KMS-11 (cell line): ENCODE measurements around the gene CALHM3.
A peak's percentile ranks its signal among the peaks of the same experiment; 100 is the strongest.
"Not testable (repeated sequence)": the region's sequence is repeated elsewhere in the genome, so short reads cannot be mapped to it uniquely, and the experiment has no call there.

Experiments
- H2AFZ ChIP-seq: fragments of 200-600 bp; sonication (generic); 2 replicates; pipeline ENCODE4 v1.6.1; 2016; ENCODE audit warnings: antibody characterized with exemption, mixed run types, low read depth
- H3K27ac ChIP-seq: fragments of 200-600 bp; sonication (generic); 2 replicates; pipeline ENCODE4 v1.6.1; 2016; ENCODE audit warnings: mild to moderate bottlenecking, mixed run types
- H3K27me3 ChIP-seq: fragments of 200-600 bp; sonication (generic); 2 replicates; pipeline ENCODE4 v1.6.1; 2017; ENCODE audit warnings: mild to moderate bottlenecking, low read depth, mixed run types, moderate library complexity; ENCODE audit not compliant: insufficient read depth
- H3K36me3 ChIP-seq: fragments of 200-600 bp; sonication (generic); 2 replicates; pipeline ENCODE4 v1.6.1; 2017; ENCODE audit warnings: mild to moderate bottlenecking, mixed run types; ENCODE audit not compliant: insufficient read depth
- H3K4me1 ChIP-seq: fragments of 200-600 bp; sonication (generic); 2 replicates; pipeline ENCODE4 v1.6.1; 2016; ENCODE audit warnings: mild to moderate bottlenecking, low read depth, mixed run types; ENCODE audit not compliant: poor library complexity, severe bottlenecking
- H3K4me2 ChIP-seq: fragments of 200-600 bp; sonication (generic); 2 replicates; pipeline ENCODE4 v1.7.0; 2016; ENCODE audit warnings: mild to moderate bottlenecking, mixed run types
- H3K4me3 ChIP-seq: fragments of 200-600 bp; sonication (generic); IDR thresholded peaks from 2 replicates; pipeline ENCODE4 v1.6.1; 2017; ENCODE audit warnings: low read depth, low read length, mixed read lengths; ENCODE audit not compliant: insufficient read depth
- H3K79me2 ChIP-seq: fragments of 200-600 bp; sonication (generic); 2 replicates; pipeline ENCODE4 v1.6.1; 2016; ENCODE audit warnings: low read depth, mixed run types; ENCODE audit not compliant: insufficient read depth
- H3K9ac ChIP-seq: fragments of 200-600 bp; sonication (generic); 2 replicates; pipeline ENCODE4 v1.6.1; 2016; ENCODE audit warnings: mild to moderate bottlenecking, mixed run types
- H4K20me1 ChIP-seq: fragments of 200-600 bp; sonication (generic); 2 replicates; pipeline ENCODE4 v1.6.1; 2016; ENCODE audit warnings: mild to moderate bottlenecking, mixed run types; ENCODE audit not compliant: insufficient read depth
- CTCF ChIP-seq: fragments of 200-600 bp; sonication (generic); conservative IDR thresholded peaks from 2 replicates; pipeline ENCODE4 v1.6.1; 2017; ENCODE audit warnings: low read depth, mild to moderate bottlenecking, antibody characterized with exemption, low read length, moderate library complexity, mixed read lengths

Gene CALHM3

GRCh38 chr10:103507235-103508191, 28.5 kb upstream of the CALHM3 start:
- Histone ChIP-seq H3K36me3 (no peaks in the 10 kb centered on the region), H3K27ac (no peak overlapping the region), H3K4me3 (no peak overlapping the region), H3K4me1 (peaks cover 43% of the 10 kb centered on the region), H4K20me1 (no peaks in the 10 kb centered on the region), H3K4me2 (no peak overlapping the region), H3K9ac (no peak overlapping the region), H3K79me2 (no peaks in the 10 kb centered on the region), H2AFZ (no peak overlapping the region), H3K27me3 (peaks cover 16% of the 10 kb centered on the region)
- no peak for TF ChIP-seq CTCF

DNA sequence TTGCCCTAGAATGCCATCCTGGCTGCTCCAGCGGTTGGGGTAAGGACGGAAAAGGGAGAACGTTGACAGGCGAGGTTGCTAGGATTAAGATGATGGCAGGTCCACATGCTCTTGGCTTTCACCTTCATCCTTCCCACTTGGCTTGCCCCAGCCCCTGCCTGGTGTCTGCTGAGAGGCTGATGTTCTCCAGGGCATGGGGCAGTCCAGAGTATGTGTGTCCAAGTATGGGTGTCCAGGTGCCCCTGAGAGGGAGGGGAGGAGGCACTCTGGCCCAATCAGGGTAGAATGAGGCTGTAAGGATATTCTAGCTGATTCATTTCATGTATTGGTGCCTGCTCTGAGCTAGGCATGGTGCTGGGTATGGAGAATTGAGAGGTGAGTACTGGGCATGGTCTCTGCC, 27.0 kb upstream of the CALHM3 start:
- H3K36me3 ChIP-seq = no peaks in the 10 kb centered on the region
- H3K27me3 ChIP-seq = peaks cover 16% of the 10 kb centered on the region
- no peak overlapping the region for H2AFZ ChIP-seq
- H4K20me1 ChIP-seq = no peaks in the 10 kb centered on the region
- H3K4me3 ChIP-seq = no peak overlapping the region
- no peak overlapping the region for H3K9ac ChIP-seq
- no peak overlapping the region for H3K4me2 ChIP-seq
- H3K79me2 ChIP-seq = no peaks in the 10 kb centered on the region
- no peak overlapping the region for H3K27ac ChIP-seq
- no peak for TF ChIP-seq CTCF
- peaks cover 58% of the 10 kb centered on the region for H3K4me1 ChIP-seq

GRCh38 chr10:103504181-103504783, 25.2 kb upstream of the CALHM3 start:
- no peak overlapping the region for H3K4me3 ChIP-seq
- no peaks in the 10 kb centered on the region for H4K20me1 ChIP-seq
- H3K27ac ChIP-seq = peak overlapping the region; percentile 51; the same call in 1 of the 2 replicates
- peak overlapping the region; percentile 96 for H3K4me2 ChIP-seq
- no peak for TF ChIP-seq CTCF
- peaks cover 76% of the 10 kb centered on the region for H3K4me1 ChIP-seq
- no peaks in the 10 kb centered on the region for H3K36me3 ChIP-seq
- H3K79me2 ChIP-seq = no peaks in the 10 kb centered on the region
- H3K27me3 ChIP-seq = peaks cover 16% of the 10 kb centered on the region
- peak overlapping the region; percentile 30; the same call in 1 of the 2 replicates for H3K9ac ChIP-seq
- no peak overlapping the region for H2AFZ ChIP-seq

DNA sequence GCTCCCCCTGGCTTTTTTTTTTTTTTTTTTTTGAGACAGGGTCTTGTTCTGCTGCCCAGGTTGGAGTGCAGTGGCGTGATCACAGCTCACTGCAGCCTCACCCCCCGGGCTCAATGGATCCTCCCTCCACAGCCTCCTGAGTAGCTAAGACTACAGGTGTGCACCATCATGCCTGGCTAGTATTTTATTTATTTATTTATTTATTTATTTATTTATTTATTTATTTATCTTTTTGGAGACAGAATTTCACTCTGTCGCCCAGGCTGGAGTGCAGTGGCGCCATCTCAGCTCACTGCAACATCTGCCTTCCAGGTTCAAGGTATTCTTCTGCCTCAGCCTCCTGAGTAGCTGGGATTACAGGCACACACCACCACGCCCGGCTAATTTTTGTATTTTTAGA, 24.7 kb upstream of the CALHM3 start:
- peaks cover 81% of the 10 kb centered on the region for H3K4me1 ChIP-seq
- H3K27ac ChIP-seq = peak overlapping the region; percentile 51; the same call in 1 of the 2 replicates
- not testable (repeated sequence) for H3K4me3 ChIP-seq, H3K9ac ChIP-seq, H3K79me2 ChIP-seq, H2AFZ ChIP-seq, H3K36me3 ChIP-seq, H4K20me1 ChIP-seq
- peak overlapping the region; percentile 96; the same call in 1 of the 2 replicates for H3K4me2 ChIP-seq
- peaks cover 16% of the 10 kb centered on the region for H3K27me3 ChIP-seq
